ENCODE measurements around the gene ISM1. TPM values are rescaled to one million over a fixed set of nuclear protein-coding genes. Genes with fewer than 3 reads are reported as not detected.
A peak's percentile ranks its signal among the peaks of the same experiment; 100 is the strongest.

Gene ISM1
- total and polyA plus RNA-seq, 2 donors (not counting 1 experiment from before 2014, with no cell fraction given), result 0.10 to 0.17 TPM

GRCh38 chr20:13220194-13220903 is 725 bp upstream of the ISM1 start:
- no peaks in the 10 kb centered on the region for H4K20me1 ChIP-seq (ENCODE audit: control insufficient read depth, extremely low read depth, insufficient read depth, low read length)
- H3K4me1 ChIP-seq (ENCODE audit: control insufficient read depth, extremely low read depth, insufficient read depth, low read length), result no peaks in the 10 kb centered on the region
- no peaks in the 10 kb centered on the region for H3K79me2 ChIP-seq (ENCODE audit: control insufficient read depth, insufficient read depth, low read length)
- peak; percentile 10 to 34 for DNase-seq (ENCODE audit: low read depth in 2 of 2)
- TF ChIP-seq CTCF (conservative IDR thresholded peaks at IDR 0.05 in 1 of 2, IDR thresholded peaks at IDR 0.05 in 1 of 2; ENCODE audit: low read depth in 1 of 2, low read length in 2 of 2) (no peak), EZH2 (IDR thresholded peaks at IDR 0.05; ENCODE audit: low read length, missing control alignments) (peak; percentile 92)
- H3K9me3 ChIP-seq (ENCODE audit: control insufficient read depth, insufficient read depth, low read depth, low read length), result no peaks in the 10 kb centered on the region
- no peaks in the 10 kb centered on the region for H3K36me3 ChIP-seq (ENCODE audit: control insufficient read depth, insufficient read depth, low read length)
- peak overlapping the region; percentile 20 for H2AFZ ChIP-seq (ENCODE audit: low read length)
- no peak overlapping the region for H3K27ac ChIP-seq (ENCODE audit: insufficient read depth, low read length)
- no peak overlapping the region for H3K9ac ChIP-seq (ENCODE audit: insufficient read depth, low read length)
- peaks cover 38% of the 10 kb centered on the region for H3K27me3 ChIP-seq (ENCODE audit: control insufficient read depth, insufficient read depth, low read length)
- peak overlapping the region in 3 of 4 experiments; percentile 12 to 51 (median 23) for H3K4me3 ChIP-seq (replicated peaks in 1 of 4; ENCODE audit: control extremely low read depth in 1 of 4, insufficient read depth in 1 of 4, low read depth in 3 of 4, low read length in 4 of 4)
- H3K4me2 ChIP-seq (ENCODE audit: extremely low read depth, insufficient read depth, low read length), result peak overlapping the region; percentile 44

GRCh38 chr20:13221313-13221672 is 219 bp downstream of the ISM1 start:
- Histone ChIP-seq H3K4me3 (replicated peaks in 1 of 4; ENCODE audit: control extremely low read depth in 1 of 4, insufficient read depth in 1 of 4, low read depth in 3 of 4, low read length in 4 of 4) (peak overlapping the region in 1 of 4 experiments; percentile 51), H3K9ac (ENCODE audit: insufficient read depth, low read length) (no peak overlapping the region), H3K4me1 (ENCODE audit: control insufficient read depth, extremely low read depth, insufficient read depth, low read length) (no peaks in the 10 kb centered on the region), H4K20me1 (ENCODE audit: control insufficient read depth, extremely low read depth, insufficient read depth, low read length) (no peaks in the 10 kb centered on the region), H3K36me3 (ENCODE audit: control insufficient read depth, insufficient read depth, low read length) (no peaks in the 10 kb centered on the region), H3K9me3 (ENCODE audit: control insufficient read depth, insufficient read depth, low read depth, low read length) (no peaks in the 10 kb centered on the region), H3K27ac (ENCODE audit: insufficient read depth, low read length) (no peak overlapping the region), H2AFZ (ENCODE audit: low read length) (no peak overlapping the region), H3K27me3 (ENCODE audit: control insufficient read depth, insufficient read depth, low read length) (peaks cover 36% of the 10 kb centered on the region), H3K79me2 (ENCODE audit: control insufficient read depth, insufficient read depth, low read length) (no peaks in the 10 kb centered on the region), H3K4me2 (ENCODE audit: extremely low read depth, insufficient read depth, low read length) (peak overlapping the region; percentile 35)
- DNase-seq (ENCODE audit: low read depth in 2 of 2), result no peak
- TF ChIP-seq CTCF (conservative IDR thresholded peaks at IDR 0.05 in 1 of 2, IDR thresholded peaks at IDR 0.05 in 1 of 2; ENCODE audit: low read depth in 1 of 2, low read length in 2 of 2), result no peak
- TF ChIP-seq EZH2 (IDR thresholded peaks at IDR 0.05; ENCODE audit: low read length, missing control alignments), result no peak

- Histone ChIP-seq H2AFZ (ENCODE audit: low read length) (peak overlapping the region; percentile 46), H3K27me3 (ENCODE audit: control insufficient read depth, insufficient read depth, low read length) (peaks cover 34% of the 10 kb centered on the region), H3K79me2 (ENCODE audit: control insufficient read depth, insufficient read depth, low read length) (no peaks in the 10 kb centered on the region), H3K9ac (ENCODE audit: insufficient read depth, low read length) (no peak overlapping the region), H3K4me3 (replicated peaks in 1 of 4; ENCODE audit: control extremely low read depth in 1 of 4, insufficient read depth in 1 of 4, low read depth in 3 of 4, low read length in 4 of 4) (peak overlapping the region in 2 of 4 experiments; percentile 26 to 45), H3K4me2 (ENCODE audit: extremely low read depth, insufficient read depth, low read length) (peak overlapping the region; percentile 82), H3K27ac (ENCODE audit: insufficient read depth, low read length) (no peak overlapping the region), H4K20me1 (ENCODE audit: control insufficient read depth, extremely low read depth, insufficient read depth, low read length) (no peaks in the 10 kb centered on the region), H3K4me1 (ENCODE audit: control insufficient read depth, extremely low read depth, insufficient read depth, low read length) (no peaks in the 10 kb centered on the region), H3K36me3 (ENCODE audit: control insufficient read depth, insufficient read depth, low read length) (no peaks in the 10 kb centered on the region), H3K9me3 (ENCODE audit: control insufficient read depth, insufficient read depth, low read depth, low read length) (no peaks in the 10 kb centered on the region)
- TF ChIP-seq CTCF (conservative IDR thresholded peaks at IDR 0.05 in 1 of 2, IDR thresholded peaks at IDR 0.05 in 1 of 2; ENCODE audit: low read depth in 1 of 2, low read length in 2 of 2), result no peak
- TF ChIP-seq EZH2 (IDR thresholded peaks at IDR 0.05; ENCODE audit: low read length, missing control alignments), result peak; percentile 45
- DNase-seq (ENCODE audit: low read depth in 2 of 2), result peak; percentile 59 to 61
Observed at GRCh38 chr20:13221673-13222318, 722 bp downstream of the ISM1 start.
